ENCODE measurements around the gene YBEY. TPM values are rescaled to one million over a fixed set of nuclear protein-coding genes. Genes with fewer than 3 reads are reported as not detected.

The YBEY gene
- total RNA-seq, 4 donors from 2014 or later, result 5.4 to 12.7 (median 9.3) TPM

- no peak for TF ChIP-seq CTCF (IDR thresholded peaks at IDR 0.05)
- ATAC-seq (ENCODE audit: low FRiP score) (peak; percentile 26), DNase-seq (ENCODE audit: low spot score) (no peak)
Measured at GRCh38 chr21:46264046-46264689, 22.0 kb upstream of the YBEY start.

- no peak for DNase-seq (ENCODE audit: low spot score)
- peak; percentile 37 for ATAC-seq (ENCODE audit: low FRiP score)
Measured at GRCh38 chr21:46264690-46265144, 21.4 kb upstream of the YBEY start.

GRCh38 chr21:46265736-46266525 lies 20.2 kb upstream of the YBEY start:
- ATAC-seq (ENCODE audit: low FRiP score), result no peak
- no peak for DNase-seq (ENCODE audit: low spot score)
- no peak for TF ChIP-seq CTCF (IDR thresholded peaks at IDR 0.05)

More at GRCh38 chr21:46264690-46265144, 21.4 kb upstream of the YBEY start:
- no peak for TF ChIP-seq CTCF (IDR thresholded peaks at IDR 0.05)

GRCh38 chr21:46266946-46267345 lies 19.2 kb upstream of the YBEY start:
- TF ChIP-seq CTCF (IDR thresholded peaks at IDR 0.05), result no peak
- no peak for ATAC-seq (ENCODE audit: low FRiP score)
- no peak for DNase-seq (ENCODE audit: low spot score)

DNA sequence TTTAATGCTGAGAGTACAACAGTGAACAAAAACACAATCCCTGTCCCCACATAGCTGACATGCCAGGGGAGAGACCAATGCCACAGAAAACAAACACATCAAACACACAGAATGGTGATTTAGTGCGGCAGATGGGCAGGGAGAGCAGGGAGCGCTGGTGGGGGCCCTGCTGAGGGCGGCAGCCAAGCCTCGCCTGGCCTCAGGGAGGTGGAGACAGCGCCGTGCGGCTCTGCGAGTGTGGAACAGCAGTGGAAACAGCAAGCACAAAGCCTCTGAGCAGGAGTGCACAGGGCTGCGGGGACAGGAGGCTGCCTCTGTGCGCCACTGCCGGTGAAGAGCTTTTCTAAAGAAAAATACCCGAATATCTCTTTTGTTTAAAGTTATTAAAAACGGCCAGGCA lies 17.8 kb upstream of the YBEY start:
- ATAC-seq (ENCODE audit: low FRiP score), result no peak
- no peak for TF ChIP-seq CTCF (IDR thresholded peaks at IDR 0.05)
- DNase-seq (ENCODE audit: low spot score), result no peak

GRCh38 chr21:46269466-46269865 lies 16.7 kb upstream of the YBEY start:
- TF ChIP-seq CTCF (IDR thresholded peaks at IDR 0.05), result no peak
- ATAC-seq (ENCODE audit: low FRiP score), result no peak

More at GRCh38 chr21:46269466-46269865, 16.7 kb upstream of the YBEY start:
- DNase-seq (ENCODE audit: low spot score), result no peak
